HG03432 (cell line): ENCODE results near the gene ENOX2.
"Not testable (repeated sequence)": the region's sequence is repeated elsewhere in the genome, so short reads cannot be mapped to it uniquely, and the experiment has no call there.

ENCODE experiments used
- ATAC-seq: cut with Tn5 transposase; IDR thresholded peaks from one replicate; pipeline ENCODE4 v1.9.1; 2021; ENCODE audit warnings: mild to moderate bottlenecking, moderate library complexity; ENCODE audit not compliant: unreplicated experiment

Gene ENOX2

DNA sequence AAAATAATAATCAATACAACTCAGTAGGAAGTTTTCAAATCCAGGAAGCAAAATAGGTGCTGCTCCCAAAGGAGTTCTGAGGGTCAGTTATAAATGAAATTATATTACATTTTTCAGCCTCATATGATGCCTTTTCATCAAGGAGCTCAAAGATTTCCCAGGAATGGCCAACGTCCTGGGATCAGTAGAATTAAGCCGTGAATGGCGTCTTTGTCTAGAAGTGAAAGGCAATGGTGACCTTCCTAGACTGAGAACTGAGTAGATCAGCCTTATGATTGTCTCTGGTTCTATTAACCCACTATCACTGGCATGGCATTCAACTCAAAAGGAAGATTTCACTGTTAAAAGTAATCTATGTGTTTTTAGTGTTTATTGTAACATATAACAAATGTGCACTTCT, 74.4 kb downstream of the ENOX2 start:
- no peak for ATAC-seq

DNA sequence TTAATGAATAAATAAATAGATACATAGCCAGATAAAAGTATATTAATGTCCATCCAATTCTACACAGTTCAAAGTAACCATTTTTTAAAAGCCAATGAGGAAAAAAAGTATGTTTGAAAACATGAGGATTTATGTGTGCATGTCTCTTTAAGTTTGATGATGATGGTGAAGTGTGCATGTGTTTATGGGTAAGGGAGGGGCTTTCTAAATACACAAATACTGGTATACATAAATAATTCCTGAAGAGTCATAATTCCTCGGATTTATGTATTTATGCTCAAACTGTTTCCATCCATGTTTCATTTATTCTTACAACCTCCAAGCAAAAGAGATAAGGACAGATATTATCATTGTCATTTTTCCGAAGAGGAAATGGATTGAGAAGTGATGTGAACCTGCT, 75.4 kb downstream of the ENOX2 start:
- no peak for ATAC-seq

DNA sequence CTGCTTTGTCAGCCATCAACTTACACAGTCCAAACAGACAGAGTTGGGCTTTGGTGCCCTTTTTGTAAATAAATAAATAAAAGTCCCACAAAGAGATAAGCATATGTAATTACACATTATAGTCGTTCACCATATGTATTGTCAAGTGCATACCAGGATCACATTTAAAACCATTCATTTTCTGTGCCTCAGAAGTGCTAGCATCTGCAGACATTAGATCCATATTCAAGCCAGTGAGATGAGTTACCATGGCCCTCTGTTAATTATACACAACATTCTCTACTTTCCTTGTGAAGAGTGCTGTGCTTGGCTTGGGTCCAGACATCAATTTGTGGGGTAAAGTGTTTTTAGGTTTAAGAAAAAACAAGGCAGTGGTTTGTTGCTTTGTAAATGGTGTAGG, 76.8 kb downstream of the ENOX2 start:
- ATAC-seq = no peak

DNA sequence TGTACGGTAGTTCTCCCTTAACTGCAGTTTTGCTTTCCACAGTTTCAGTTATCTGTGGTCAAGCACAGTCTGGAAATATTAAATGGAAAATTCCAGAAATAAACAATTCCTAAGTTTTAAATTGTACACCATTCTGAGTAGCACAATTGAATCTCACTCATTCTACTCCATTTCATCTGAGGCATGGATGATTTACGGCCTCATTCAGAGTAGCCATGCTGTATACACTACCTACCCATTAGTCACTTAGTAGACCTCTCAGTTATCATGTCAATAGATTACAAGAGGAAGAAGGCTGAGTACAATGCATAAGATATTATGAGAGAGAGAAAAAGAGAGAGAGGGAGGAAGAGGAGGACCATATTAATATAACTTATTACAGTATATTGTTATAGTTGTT, 77.5 kb downstream of the ENOX2 start:
- ATAC-seq = no peak

DNA sequence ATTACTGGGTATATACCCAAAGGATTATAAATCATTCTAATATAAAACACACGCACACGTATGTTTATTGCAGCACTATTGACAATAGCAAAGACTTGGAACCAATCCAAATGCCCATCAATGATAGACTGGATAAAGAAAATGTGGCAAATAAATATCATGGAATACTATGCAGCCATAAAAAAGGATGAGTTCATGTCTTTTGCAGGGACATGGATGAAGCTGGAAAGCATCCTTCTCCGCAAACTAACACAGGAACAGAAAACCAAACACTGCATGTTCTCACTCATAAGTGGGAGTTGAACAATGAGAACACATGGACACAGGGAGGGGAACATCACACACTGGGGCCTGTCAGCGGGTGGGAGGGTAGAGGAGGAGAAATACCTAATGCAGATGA, 83.6 kb downstream of the ENOX2 start:
- not testable (repeated sequence) for ATAC-seq

DNA sequence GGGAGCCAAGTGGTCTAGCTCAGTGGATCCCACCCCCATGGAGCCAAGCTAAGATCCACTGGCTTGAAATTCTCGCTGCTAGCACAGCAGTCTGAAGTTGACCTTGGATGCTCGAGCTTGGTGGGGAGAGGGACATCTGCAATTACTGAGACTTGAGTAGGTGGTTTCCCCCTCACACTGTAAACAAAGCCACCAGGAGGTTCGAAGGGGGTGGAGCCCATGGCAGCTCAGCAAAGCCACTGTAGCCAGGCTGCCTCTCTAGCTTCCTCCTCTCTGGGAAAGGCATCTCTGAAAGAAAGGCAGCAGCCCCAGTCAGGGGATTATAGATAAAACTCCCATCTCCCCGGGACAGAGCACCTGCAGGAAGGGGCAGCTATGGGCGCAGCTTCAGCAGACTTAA, 89.1 kb downstream of the ENOX2 start:
- ATAC-seq = not testable (repeated sequence)

DNA sequence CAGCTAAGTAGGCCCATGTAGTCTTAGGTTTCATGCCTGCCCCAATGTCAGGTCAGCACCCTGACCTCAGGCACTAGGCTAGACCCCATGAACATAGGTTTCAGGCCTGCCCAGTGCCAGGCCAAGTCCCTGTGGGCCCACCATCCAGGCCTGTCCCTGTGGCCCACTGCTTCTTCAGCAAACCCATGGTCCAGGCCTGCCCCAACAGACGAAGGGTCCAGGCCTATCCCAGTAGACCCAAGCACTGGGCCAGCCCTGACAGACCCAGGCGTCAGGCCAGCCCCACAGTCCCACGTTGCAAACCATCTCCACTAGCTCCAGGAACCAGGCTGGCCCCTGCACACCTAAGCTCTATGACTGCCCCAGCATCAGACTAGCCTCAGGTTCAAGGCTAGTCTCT, 92.4 kb downstream of the ENOX2 start:
- ATAC-seq = no peak

DNA sequence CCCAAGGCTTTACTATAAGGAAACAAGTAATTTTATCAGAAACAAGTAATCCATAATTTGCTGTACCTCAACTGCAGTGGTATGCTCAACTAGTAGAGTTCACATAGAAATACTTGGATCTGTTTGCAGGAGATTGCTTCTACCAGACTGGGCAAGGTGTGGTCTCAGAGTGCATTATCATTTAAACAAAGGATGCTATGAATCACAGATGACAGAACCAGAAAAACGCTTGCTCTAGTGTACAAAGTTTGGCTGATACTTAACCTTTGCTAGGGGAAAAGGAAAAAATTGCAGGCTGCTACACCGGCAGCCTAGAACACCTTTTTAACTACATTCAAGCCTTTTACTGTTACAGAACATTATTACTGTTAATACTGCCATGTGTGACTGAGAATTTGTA, 97.1 kb downstream of the ENOX2 start:
- no peak for ATAC-seq

DNA sequence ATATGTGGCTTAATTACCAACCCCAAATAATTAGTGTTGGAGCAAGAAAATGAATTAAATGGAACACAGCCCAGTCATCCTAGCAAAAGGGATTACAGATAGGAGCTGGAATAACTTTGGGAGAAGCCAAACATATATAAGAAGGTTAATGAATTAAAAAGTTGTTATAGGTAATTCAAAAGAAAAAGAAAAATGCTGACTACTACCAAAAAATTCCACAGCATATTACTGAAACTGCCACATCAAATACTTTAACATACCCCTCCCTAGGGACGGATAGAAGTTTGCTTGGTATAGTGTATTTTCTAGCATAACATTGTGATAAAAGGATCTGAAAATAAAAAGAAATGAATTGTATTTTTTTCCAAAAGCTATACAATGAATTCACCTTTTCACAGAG, 99.5 kb downstream of the ENOX2 start:
- ATAC-seq = no peak

DNA sequence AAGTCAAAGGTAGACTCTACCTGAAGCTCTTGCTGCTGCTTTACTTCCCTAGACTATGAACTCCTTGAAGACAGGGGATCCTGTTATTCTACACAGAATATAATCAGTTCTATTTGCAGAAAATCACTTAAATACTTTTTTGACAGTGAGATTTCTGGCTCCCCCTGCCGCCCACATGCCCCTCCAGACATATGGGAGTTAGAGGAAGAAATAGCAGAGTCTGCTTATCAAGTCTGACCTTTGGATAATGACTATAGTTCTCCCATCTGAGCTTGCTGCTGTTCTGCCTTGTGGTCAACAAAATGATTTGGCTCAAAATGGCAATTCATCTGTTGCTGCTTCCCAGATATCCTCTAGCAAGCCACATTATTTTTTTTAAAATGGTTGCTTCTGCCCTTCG, 101.1 kb downstream of the ENOX2 start:
- no peak for ATAC-seq

DNA sequence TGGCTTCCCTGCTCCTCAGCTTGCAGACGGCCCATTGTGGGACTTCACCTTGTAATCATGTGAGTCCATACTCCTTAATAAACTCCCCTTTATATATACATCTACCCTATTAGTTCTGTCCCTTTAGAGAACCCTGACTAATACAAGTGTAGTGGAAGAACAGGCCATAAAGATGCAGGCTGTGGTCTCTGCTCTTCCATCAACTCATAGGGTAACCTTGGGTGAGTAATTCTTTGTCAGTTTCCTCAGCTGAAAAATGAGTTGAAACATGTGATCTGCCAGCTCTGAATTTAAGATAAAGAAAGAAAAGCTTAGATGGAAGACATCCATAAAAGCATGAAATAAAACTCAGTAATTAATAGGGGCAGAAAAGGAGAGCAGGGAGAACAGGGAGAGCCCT, 103.6 kb downstream of the ENOX2 start:
- no peak for ATAC-seq

DNA sequence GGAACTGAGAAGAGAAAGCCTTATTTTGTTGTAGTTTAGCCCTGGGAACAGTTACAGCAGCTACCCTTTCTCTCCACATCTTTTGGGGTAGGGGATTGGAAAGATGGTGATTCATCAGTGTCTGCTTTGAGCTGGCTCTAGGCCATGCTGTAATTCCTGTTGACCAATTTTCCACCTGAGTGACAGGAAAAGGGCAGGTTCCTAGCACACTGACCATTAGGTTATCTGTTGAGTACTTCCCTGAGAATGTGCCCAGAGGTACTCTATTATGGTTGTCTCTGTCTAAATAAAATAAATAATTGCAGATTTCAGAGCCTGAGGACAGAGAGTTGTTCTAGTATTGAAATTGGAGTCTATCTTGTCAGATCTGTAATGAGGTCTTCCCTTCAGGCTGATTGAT, 109.0 kb downstream of the ENOX2 start:
- ATAC-seq = no peak

DNA sequence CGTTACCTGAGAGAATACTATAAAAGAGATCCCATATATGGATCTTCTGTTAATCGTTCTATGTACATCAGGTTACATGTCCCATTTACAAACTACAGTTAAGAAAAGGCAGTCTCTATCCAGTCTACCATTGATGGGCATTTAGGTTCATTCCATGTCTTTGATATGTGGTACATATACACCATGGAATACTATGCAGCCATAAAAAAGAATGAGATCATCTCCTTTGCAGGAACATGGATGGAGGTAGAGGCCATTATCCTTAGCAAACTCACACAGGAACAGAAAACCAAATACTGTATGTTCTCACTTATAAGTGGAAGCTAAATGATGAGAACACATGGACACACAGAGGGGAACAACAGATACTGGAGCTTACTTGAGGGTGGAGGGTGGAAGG, 111.1 kb downstream of the ENOX2 start:
- ATAC-seq = not testable (repeated sequence)

DNA sequence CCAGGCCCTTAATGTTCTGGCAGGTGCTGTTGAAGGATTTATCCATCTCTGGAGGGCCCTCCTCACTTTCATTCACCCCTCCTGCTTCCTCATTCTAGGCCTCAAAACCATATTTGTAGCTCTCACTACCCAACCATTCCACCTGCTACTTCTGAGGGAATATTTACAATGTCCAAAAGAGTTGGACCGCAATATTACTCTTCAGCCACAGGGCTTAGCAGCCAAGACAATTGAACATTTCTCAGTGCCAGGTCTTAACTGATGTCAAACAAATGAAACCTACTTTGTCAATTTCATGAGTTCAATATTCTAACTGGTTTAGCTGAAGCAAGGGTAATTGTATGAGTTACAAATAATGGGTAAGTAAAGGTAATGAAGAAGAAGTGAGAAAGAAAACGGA, 113.2 kb downstream of the ENOX2 start:
- no peak for ATAC-seq

DNA sequence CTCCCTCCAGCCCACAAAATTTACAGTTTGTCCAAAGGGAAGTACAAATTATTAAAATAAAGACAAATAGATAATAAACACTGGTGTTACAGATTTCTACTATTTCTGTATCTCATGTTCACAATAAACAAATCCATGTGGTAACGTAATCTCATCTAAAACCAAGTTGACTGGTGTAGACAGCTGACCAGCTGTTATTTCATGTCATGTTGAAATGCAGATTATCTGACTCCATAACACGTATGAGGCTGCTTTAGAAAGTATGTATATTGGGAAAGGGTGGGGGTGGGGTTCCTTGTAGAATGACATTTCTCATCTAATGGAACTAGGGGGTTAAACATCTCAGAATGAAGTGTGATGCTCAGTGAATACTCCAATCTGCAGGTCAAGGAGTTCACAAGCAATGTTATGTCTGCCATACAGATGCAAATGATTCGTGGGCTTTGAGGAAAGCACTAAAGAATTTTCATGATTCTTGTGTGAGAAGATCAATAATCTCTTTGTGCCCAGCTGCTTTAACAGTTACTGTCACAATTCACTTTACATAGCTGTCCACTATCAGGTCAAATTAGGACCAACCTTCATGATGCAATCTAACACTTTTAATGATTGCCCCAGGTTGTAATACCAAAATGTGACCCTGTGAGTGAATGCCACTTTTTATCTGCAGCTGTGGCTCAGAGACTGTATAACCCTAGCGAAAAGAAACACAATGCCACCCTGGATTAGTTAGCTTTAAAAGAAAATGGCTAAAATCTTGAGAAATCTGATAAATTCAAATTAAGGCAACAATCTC, 114.0 kb downstream of the ENOX2 start:
- no peak for ATAC-seq

DNA sequence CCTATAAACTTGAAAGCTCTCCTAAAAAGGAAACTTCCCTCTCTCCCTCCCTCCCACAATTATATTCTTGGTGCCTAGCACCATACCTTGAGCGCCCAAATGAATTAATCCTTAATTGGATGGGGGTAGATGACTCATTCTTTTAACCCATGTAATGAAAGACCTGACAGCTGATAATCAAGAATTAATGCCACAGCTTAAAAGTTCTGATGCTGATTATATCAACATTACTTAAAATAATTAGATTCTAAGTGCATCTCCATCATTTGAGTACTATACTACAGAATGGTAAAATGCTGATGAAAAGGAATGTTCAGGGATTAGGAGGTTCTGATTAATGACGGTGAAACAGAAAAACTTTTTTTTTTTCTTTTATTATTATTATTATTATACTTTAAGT, 117.0 kb downstream of the ENOX2 start:
- ATAC-seq = no peak

DNA sequence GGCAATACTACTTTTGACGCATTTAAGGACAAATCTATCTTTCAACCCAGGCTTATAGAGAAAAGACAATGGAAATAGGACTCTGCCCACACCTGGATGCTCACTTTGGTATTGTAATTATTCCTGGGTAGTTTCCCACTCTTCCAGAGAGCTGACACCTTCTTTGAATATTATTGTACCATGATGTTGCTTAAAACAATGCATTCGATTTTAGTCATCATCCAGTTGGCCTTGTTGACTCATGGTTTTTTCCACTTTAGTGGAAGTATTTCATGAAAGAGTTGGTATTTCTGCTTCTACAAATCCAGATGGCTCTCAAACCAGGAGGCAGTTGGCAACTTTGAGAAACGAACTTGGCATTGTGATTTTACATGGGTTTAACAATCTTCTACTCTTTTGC, 124.2 kb downstream of the ENOX2 start:
- ATAC-seq = no peak

DNA sequence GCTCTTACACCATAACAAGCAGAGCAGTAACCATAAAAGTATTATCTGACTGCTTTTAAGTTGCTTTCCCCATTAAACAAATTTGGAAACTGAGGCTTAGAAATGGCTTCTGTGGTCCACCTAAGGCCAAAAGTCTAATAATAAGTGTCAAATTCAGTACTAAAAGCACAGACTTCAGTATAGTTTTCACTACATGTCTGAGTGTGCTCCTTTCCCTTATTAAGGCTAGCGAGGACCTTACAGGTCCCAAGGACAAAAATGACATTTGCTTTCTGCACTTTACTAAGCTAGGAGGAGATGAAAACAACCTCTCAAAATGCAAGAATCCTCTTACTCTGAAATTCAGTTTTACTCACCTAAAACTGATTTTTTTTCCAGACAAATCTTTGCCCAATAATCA, 127.2 kb downstream of the ENOX2 start:
- no peak for ATAC-seq

DNA sequence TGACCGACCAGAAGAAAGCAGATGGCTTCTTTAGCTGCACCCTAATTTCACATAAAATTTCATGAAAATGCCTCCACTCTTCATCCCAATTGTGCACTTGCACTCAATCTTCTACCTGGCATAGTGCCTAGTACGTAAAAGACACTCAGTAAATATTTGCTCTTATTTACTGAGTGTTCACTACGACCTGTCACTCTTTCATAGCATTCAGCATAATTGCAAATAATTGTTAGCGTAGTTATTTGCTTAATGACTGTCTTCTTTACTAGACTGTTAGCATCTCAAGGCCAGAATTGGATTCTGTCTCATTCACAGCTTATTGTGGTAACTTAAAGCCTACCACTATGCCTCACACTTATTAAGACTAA, 130.2 kb downstream of the ENOX2 start:
- no peak for ATAC-seq

DNA sequence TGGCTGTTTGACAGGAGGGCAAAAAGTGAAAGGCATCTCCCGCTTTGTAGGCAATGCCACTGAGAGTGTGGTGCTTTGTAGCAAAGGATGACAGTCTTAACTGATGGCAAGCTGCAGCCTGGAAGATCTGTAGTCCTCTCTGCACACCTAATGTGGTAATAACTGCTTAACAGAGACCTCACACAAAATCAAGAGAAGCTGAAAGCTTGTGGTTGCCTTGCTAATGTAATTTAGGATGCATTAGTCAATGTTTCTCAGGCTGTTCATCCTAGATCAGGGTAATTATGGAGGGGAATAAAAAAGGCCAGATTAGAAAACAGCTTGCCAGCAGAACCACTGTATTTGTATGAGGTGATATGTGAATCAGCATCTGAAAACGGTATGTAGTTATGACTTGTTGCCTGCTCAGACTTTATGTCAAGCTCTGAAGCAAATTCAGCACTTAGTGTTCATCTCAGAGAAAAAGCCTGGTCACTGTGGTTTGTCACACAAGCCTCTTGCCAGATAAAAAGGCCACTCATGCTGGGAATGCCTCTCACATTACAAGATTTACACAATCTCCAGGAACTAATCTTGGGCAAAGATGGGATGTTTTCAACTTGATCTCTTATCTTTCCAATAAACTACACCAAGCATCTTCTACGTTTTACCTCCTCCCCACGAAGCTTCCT, 130.8 kb downstream of the ENOX2 start:
- no peak for ATAC-seq

DNA sequence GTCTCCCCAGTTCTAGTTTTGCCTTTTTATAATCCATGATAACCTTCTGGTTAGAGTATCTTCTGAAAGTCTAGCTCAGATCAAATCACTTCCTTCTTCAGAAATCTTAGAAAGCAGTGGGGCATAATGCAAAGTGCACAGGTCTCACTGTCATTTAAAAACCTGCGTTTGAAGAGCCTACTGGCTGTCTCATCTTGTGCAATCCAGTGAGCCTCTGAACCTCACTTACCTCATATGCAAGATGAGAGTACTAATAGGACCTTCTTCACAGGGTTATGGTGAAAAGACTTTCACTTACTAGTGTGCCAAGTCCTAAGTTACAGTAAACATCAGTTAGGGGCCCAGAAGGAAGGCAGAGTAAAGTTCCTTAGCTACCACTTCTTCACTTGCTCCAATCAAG, 131.4 kb downstream of the ENOX2 start:
- no peak for ATAC-seq

DNA sequence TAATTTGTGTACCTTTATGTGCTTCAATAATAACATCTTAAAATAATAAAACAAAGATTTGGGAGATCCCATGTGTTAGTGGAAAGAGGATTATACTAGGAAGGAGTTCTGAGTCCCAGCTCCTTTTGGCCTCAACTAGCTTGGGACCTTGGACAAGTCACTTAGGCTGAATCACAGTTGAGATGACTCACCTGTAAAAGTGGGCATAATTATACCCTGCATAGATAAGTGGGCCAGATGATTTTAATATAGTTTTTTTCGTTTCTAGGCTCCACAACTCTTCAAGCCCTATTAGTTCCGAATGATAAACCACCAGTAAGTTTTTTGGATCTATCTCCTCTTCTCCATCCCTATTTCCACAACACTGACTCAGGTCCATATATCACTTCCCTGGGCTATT, 131.8 kb downstream of the ENOX2 start:
- ATAC-seq = no peak

DNA sequence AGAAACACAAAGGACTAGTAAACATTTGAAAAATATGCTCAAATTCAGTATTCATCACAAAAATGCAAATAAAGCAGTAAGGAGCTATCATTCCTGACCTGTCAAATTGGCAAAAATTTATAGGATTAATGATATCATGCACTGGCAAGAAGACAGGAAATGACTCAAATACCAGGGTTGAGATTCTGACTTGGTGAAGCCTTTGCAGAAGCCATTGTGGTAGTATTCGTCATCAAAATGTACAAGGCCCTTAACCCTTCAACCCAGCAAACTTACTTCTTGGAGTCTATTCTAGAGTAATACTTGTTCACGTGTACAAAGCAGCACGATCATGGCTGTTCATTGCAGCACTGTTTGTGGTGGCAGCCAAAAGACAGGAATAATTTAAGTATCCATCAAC, 132.4 kb downstream of the ENOX2 start:
- ATAC-seq = no peak
